Parathyroid adenoma (tissue), 2 donors: ENCODE data around the gene IGSF6.
"Not testable (repeated sequence)": the region's sequence is repeated elsewhere in the genome, so short reads cannot be mapped to it uniquely, and the experiment has no call there.

ENCODE experiments used
- H2AFZ ChIP-seq: fragments of 300-600 bp; sonication (generic); one replicate; pipeline ENCODE4 v1.7.0; 2017; ENCODE audit warnings: antibody characterized with exemption, mild to moderate bottlenecking
- H3K27ac ChIP-seq: fragments of 300-600 bp; sonication (generic); one replicate; pipeline ENCODE4 v1.7.0; 2017
- H3K27me3 ChIP-seq: fragments of 300-600 bp; sonication (generic); one replicate; pipeline ENCODE4 v1.7.0; 2017; ENCODE audit warnings: low read length; ENCODE audit not compliant: control insufficient read depth, insufficient read depth
- H3K36me3 ChIP-seq: fragments of 300-600 bp; sonication (generic); one replicate; pipeline ENCODE4 v1.7.0; 2017; ENCODE audit warnings: low read length; ENCODE audit not compliant: control insufficient read depth, insufficient read depth
- H3K4me1 ChIP-seq: fragments of 300-600 bp; sonication (generic); one replicate; pipeline ENCODE4 v1.7.0; 2017; ENCODE audit warnings: control low read depth
- H3K4me2 ChIP-seq: fragments of 300-600 bp; sonication (generic); one replicate; pipeline ENCODE4 v1.7.0; 2017; ENCODE audit warnings: low read length
- H3K4me3 ChIP-seq: fragments of 300-600 bp; sonication (generic); one replicate; pipeline ENCODE4 v1.7.0; 2017; ENCODE audit warnings: low read depth, low read length
- H3K79me2 ChIP-seq: fragments of 300-600 bp; sonication (generic); one replicate; pipeline ENCODE4 v1.7.0; 2017; ENCODE audit warnings: control low read depth
- H3K9ac ChIP-seq: fragments of 300-600 bp; sonication (generic); one replicate; pipeline ENCODE4 v1.7.0; 2017; ENCODE audit warnings: mild to moderate bottlenecking
- H3K9me3 ChIP-seq: fragments of 300-600 bp; sonication (generic); one replicate; pipeline ENCODE4 v1.7.0; 2017; ENCODE audit warnings: low read length; ENCODE audit not compliant: control insufficient read depth
- TF ChIP-seq, protein P1 (sequence below): fragments of 300-600 bp; sonication (generic); IDR thresholded peaks from one replicate; pipeline ENCODE4 v1.7.0; 2017; ENCODE audit warnings: antibody characterized with exemption, mild to moderate bottlenecking
- donor health status: primary hyperparathyroidism.

The IGSF6 gene

DNA sequence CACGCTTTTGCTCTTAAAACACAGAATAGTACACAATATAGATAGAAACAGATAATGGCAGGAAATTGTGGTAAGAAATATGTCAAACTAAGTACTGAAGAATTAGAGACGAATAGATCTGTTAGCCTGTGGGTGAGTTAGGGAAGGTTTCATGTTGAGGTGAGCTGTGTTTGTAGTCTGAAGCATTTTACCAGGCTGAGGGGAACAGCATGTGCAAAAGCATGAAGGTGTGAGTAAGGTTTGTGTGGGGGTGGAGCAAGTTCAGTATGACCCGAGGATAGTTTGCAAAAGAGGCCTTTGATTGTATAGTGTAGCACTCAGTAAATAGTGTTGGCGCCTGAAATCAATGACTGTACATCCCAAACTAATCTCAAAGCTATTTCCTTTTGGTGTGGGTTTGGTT is 13.8 kb downstream of the IGSF6 start:
- no peak overlapping the region for H2AFZ ChIP-seq
- H3K9ac ChIP-seq, result no peak overlapping the region
- no peak overlapping the region for H3K4me2 ChIP-seq
- TF ChIP-seq, protein P1, sequence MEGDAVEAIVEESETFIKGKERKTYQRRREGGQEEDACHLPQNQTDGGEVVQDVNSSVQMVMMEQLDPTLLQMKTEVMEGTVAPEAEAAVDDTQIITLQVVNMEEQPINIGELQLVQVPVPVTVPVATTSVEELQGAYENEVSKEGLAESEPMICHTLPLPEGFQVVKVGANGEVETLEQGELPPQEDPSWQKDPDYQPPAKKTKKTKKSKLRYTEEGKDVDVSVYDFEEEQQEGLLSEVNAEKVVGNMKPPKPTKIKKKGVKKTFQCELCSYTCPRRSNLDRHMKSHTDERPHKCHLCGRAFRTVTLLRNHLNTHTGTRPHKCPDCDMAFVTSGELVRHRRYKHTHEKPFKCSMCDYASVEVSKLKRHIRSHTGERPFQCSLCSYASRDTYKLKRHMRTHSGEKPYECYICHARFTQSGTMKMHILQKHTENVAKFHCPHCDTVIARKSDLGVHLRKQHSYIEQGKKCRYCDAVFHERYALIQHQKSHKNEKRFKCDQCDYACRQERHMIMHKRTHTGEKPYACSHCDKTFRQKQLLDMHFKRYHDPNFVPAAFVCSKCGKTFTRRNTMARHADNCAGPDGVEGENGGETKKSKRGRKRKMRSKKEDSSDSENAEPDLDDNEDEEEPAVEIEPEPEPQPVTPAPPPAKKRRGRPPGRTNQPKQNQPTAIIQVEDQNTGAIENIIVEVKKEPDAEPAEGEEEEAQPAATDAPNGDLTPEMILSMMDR, result no peak
- no peak overlapping the region for H3K27ac ChIP-seq
- H3K4me1 ChIP-seq, result no peaks in the 10 kb centered on the region
- no peak overlapping the region for H3K4me3 ChIP-seq
- no peaks in the 10 kb centered on the region for H3K36me3 ChIP-seq
- no peaks in the 10 kb centered on the region for H3K9me3 ChIP-seq
- H3K27me3 ChIP-seq, result no peaks in the 10 kb centered on the region
- H3K79me2 ChIP-seq, result no peaks in the 10 kb centered on the region

GRCh38 chr16:21637032-21637968 is 15.1 kb downstream of the IGSF6 start:
- Histone ChIP-seq H3K9ac (no peak overlapping the region), H3K27ac (no peak overlapping the region), H3K4me2 (no peak overlapping the region), H3K4me1 (no peaks in the 10 kb centered on the region), H3K36me3 (no peaks in the 10 kb centered on the region), H2AFZ (no peak overlapping the region), H3K79me2 (peaks cover 2% of the 10 kb centered on the region), H3K9me3 (no peaks in the 10 kb centered on the region), H3K27me3 (no peaks in the 10 kb centered on the region), H3K4me3 (no peak overlapping the region)
- TF ChIP-seq, protein P1, result no peak

- not testable (repeated sequence) for H3K9me3 ChIP-seq, H3K4me1 ChIP-seq, H3K27ac ChIP-seq, H3K79me2 ChIP-seq, H3K4me3 ChIP-seq, H3K9ac ChIP-seq, H2AFZ ChIP-seq, H3K27me3 ChIP-seq, H3K36me3 ChIP-seq, H3K4me2 ChIP-seq
These were observed 16.7 kb downstream of the IGSF6 start for GRCh38 chr16:21635694-21636093.

- Histone ChIP-seq H2AFZ (no peak overlapping the region), H3K4me3 (no peak overlapping the region), H3K27me3 (no peaks in the 10 kb centered on the region), H3K9ac (no peak overlapping the region), H3K4me2 (no peak overlapping the region), H3K27ac (no peak overlapping the region), H3K4me1 (peaks cover 3% of the 10 kb centered on the region), H3K9me3 (no peaks in the 10 kb centered on the region), H3K36me3 (no peaks in the 10 kb centered on the region), H3K79me2 (peaks cover 5% of the 10 kb centered on the region)
- TF ChIP-seq, protein P1, result no peak
These were observed 18.2 kb downstream of the IGSF6 start for GRCh38 chr16:21634216-21634615.

DNA sequence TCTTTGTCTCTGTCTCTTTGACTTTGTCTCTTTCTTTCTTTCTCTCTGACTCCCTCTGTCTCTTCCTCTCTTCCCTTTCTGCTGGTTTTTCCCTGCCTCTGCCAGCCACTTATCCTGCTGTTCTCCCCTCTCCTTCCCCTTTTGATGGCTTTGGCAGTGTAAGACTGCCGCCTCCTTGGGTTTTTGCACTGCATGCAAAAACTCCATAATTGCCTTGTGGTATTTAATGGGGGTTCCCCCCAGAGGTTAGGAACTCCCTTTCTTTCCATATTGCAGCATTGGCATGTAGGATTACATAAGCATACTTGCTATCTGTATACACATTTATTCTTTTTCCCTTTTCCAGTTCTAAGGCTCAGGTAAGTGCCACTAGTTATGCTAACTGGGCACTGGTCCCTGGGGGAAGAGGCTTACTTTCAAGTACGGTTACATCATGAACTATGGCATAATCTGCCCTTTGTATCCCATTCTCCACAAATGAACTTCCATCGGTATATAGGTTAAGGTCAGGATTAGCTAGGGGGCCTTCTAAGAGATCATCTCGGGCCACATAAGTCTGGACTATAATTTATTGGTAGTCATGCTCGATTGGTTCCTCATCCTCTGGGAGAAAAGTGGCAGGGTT is 20.3 kb downstream of the IGSF6 start:
- not testable (repeated sequence) for H3K27me3 ChIP-seq, H3K79me2 ChIP-seq, H3K36me3 ChIP-seq, H3K27ac ChIP-seq, H3K4me3 ChIP-seq, H3K9me3 ChIP-seq, H3K4me2 ChIP-seq, H3K4me1 ChIP-seq, H2AFZ ChIP-seq, H3K9ac ChIP-seq

- not testable (repeated sequence) for H3K79me2 ChIP-seq, H3K4me2 ChIP-seq, H2AFZ ChIP-seq, H3K4me1 ChIP-seq, H3K4me3 ChIP-seq, H3K9ac ChIP-seq, H3K27me3 ChIP-seq, H3K9me3 ChIP-seq, H3K36me3 ChIP-seq, H3K27ac ChIP-seq
These were observed 21.0 kb downstream of the IGSF6 start for GRCh38 chr16:21631376-21631775.

GRCh38 chr16:21630866-21631265 is 21.5 kb downstream of the IGSF6 start:
- H3K4me1 ChIP-seq, H3K27me3 ChIP-seq, H3K9ac ChIP-seq, H2AFZ ChIP-seq, H3K9me3 ChIP-seq, H3K4me3 ChIP-seq, H3K79me2 ChIP-seq, H3K27ac ChIP-seq, H3K36me3 ChIP-seq: not testable (repeated sequence)
- peak overlapping the region; percentile 13 for H3K4me2 ChIP-seq

- not testable (repeated sequence) for H3K4me2 ChIP-seq, H3K27me3 ChIP-seq, H3K27ac ChIP-seq, H3K9ac ChIP-seq, H3K36me3 ChIP-seq, H3K4me1 ChIP-seq, H3K79me2 ChIP-seq, H2AFZ ChIP-seq, H3K9me3 ChIP-seq, H3K4me3 ChIP-seq
These were observed 22.5 kb downstream of the IGSF6 start for GRCh38 chr16:21629616-21630539.
